HepG2 (cell line): Measurements from ENCODE around the gene DIRAS1.

Source experiments
- CCDC6 ChIP-seq: sonication (generic); formaldehyde crosslinking; IDR thresholded peaks from 2 replicates; pipeline ENCODE4 v1.8.1; 2022; ENCODE audit warnings: mild to moderate bottlenecking, missing genetic modification reagents, moderate library complexity
- KLF12 ChIP-seq: sonication (generic); formaldehyde crosslinking; IDR thresholded peaks from 2 replicates; pipeline ENCODE4 v1.4.0; 2020; ENCODE audit warnings: missing genetic modification reagents, borderline replicate concordance
- LCORL ChIP-seq, 2 experiments: fragments of 450-650 bp in 1 of 2; sonication (generic) in 1 of 2; formaldehyde crosslinking in 1 of 2; IDR thresholded peaks; 2 replicates each; pipeline versions ENCODE4 v1.5.0 to v1.6.1; 2017 to 2020; ENCODE audit warnings: antibody characterized with exemption in 1 of 2, missing genetic modification reagents in 1 of 2
- MEIS1 ChIP-seq: sonication (generic); formaldehyde crosslinking; IDR thresholded peaks from 2 replicates; pipeline ENCODE4 v1.9.0; 2021; ENCODE audit warnings: mild to moderate bottlenecking, missing genetic modification reagents, moderate library complexity, borderline replicate concordance
- RNF2 ChIP-seq: fragments of 450-650 bp; conservative IDR thresholded peaks from 2 replicates; pipeline ENCODE4 v1.6.1; 2016; ENCODE audit warnings: low read depth
- ZNF207 ChIP-seq: fragments of 450-650 bp; IDR thresholded peaks from 2 replicates; pipeline ENCODE4 v1.6.1; 2016; ENCODE audit warnings: antibody characterized with exemption, borderline replicate concordance
- ZNF570 ChIP-seq: sonication (generic); formaldehyde crosslinking; IDR thresholded peaks from 2 replicates; pipeline ENCODE4 v1.4.0; 2020; ENCODE audit warnings: mild to moderate bottlenecking, missing genetic modification reagents, borderline replicate concordance
- ZNF616 ChIP-seq: sonication (generic); formaldehyde crosslinking; IDR thresholded peaks from 2 replicates; pipeline ENCODE4 v1.5.0; 2020; ENCODE audit warnings: low read depth, mild to moderate bottlenecking, missing genetic modification reagents
- ZUFSP ChIP-seq: sonication (generic); formaldehyde crosslinking; IDR thresholded peaks from 2 replicates; pipeline ENCODE4 v1.9.0; 2021; ENCODE audit warnings: missing genetic modification reagents, mild to moderate bottlenecking, borderline replicate concordance
- TF ChIP-seq, protein P1 (sequence below): sonication (generic); formaldehyde crosslinking; IDR thresholded peaks from 2 replicates; pipeline ENCODE4 v1.5.0; 2020; ENCODE audit warnings: mild to moderate bottlenecking, missing genetic modification reagents, moderate library complexity
- TF ChIP-seq, protein P2 (sequence below): sonication (generic); formaldehyde crosslinking; IDR thresholded peaks from 2 replicates; pipeline ENCODE4 v1.9.0; 2021; ENCODE audit warnings: missing genetic modification reagents, borderline replicate concordance

GRCh38 chr19:2666344-2666994 lies 54.7 kb downstream of the DIRAS1 start:
- TF ChIP-seq CCDC6 (CRISPR knock-in tag): no peak
- TF ChIP-seq ZNF616 (CRISPR knock-in tag): no peak
- no peak for TF ChIP-seq KLF12 (CRISPR knock-in tag)
- TF ChIP-seq ZNF570 (CRISPR knock-in tag): no peak
- no peak for TF ChIP-seq LCORL (IDR thresholded peaks at IDR 0.05)
- no peak for TF ChIP-seq LCORL (CRISPR knock-in tag; IDR thresholded peaks at IDR 0.05)
- TF ChIP-seq MEIS1: no peak
- no peak for TF ChIP-seq ZUFSP (CRISPR knock-in tag)
- TF ChIP-seq, protein P1, sequence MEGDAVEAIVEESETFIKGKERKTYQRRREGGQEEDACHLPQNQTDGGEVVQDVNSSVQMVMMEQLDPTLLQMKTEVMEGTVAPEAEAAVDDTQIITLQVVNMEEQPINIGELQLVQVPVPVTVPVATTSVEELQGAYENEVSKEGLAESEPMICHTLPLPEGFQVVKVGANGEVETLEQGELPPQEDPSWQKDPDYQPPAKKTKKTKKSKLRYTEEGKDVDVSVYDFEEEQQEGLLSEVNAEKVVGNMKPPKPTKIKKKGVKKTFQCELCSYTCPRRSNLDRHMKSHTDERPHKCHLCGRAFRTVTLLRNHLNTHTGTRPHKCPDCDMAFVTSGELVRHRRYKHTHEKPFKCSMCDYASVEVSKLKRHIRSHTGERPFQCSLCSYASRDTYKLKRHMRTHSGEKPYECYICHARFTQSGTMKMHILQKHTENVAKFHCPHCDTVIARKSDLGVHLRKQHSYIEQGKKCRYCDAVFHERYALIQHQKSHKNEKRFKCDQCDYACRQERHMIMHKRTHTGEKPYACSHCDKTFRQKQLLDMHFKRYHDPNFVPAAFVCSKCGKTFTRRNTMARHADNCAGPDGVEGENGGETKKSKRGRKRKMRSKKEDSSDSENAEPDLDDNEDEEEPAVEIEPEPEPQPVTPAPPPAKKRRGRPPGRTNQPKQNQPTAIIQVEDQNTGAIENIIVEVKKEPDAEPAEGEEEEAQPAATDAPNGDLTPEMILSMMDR: no peak
- no peak for TF ChIP-seq RNF2
- TF ChIP-seq, protein P2, sequence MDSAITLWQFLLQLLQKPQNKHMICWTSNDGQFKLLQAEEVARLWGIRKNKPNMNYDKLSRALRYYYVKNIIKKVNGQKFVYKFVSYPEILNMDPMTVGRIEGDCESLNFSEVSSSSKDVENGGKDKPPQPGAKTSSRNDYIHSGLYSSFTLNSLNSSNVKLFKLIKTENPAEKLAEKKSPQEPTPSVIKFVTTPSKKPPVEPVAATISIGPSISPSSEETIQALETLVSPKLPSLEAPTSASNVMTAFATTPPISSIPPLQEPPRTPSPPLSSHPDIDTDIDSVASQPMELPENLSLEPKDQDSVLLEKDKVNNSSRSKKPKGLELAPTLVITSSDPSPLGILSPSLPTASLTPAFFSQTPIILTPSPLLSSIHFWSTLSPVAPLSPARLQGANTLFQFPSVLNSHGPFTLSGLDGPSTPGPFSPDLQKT: no peak
- TF ChIP-seq ZNF207: no peak
